GM21723 (cell line): Measurements from ENCODE around the gene RUFY1.
"Not testable (repeated sequence)": the region's sequence is repeated elsewhere in the genome, so short reads cannot be mapped to it uniquely, and the experiment has no call there.

Experiments used
- ATAC-seq: cut with Tn5 transposase; IDR thresholded peaks from one replicate; pipeline ENCODE4 v1.9.1; 2021; ENCODE audit warnings: mild to moderate bottlenecking, moderate library complexity; ENCODE audit not compliant: unreplicated experiment

Gene RUFY1

GRCh38 chr5:179620293-179620692, 69.9 kb downstream of the RUFY1 start:
- ATAC-seq = no peak

- ATAC-seq = no peak
These were observed 70.5 kb downstream of the RUFY1 start for GRCh38 chr5:179620703-179621350.

- ATAC-seq = no peak
These were observed 71.3 kb downstream of the RUFY1 start for GRCh38 chr5:179621551-179622214.

DNA sequence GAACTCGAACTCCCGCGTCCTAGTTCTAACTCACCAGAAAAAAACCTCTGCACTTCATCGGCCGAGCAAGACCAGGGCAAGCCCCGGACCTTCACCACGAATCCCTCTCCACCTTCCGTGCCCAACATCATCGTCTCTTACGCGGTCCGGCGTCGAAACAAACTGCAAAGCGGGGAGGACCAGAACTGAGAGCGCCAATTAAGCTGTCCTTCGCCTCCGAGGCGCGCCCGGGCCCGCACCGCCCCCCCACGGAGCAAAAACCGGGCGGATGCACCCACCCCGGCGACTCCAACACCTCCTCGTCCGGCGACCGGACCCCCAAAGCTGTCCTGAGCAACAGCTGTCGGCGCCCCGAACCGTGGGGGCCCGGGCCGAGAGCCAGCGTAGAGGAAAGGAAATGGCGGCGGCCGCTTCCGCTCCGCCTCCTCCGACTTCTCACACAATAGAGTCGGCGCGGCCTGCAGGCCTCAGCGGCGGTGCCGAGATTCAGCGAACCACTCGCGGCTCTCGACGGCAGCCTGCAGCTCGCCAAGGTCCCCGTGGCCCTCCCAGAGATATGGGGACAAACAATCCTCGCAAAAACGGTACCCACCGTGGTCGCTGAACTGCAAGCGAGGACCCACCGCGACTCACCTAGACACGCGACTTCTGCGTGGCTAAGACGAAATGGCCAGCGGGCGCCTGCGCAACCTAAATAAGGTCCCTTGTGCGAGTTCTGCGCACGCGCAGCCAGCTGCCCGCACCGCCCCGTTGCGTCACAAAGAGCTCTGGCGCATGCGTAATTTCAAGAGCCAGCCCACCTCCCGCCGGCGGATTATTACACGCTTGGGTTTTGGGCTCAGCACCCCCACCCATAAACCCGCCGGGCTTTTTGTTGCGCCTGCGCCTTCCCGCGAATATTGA, 72.9 kb downstream of the RUFY1 start, which contains the start of gene HNRNPH1:
Gene HNRNPH1, minus strand, starts transcription at position 669 of the 903 bp plus-strand sequence. Its CDS starts 538 bp downstream, at position 131.
- ATAC-seq = peak; percentile 68

DNA sequence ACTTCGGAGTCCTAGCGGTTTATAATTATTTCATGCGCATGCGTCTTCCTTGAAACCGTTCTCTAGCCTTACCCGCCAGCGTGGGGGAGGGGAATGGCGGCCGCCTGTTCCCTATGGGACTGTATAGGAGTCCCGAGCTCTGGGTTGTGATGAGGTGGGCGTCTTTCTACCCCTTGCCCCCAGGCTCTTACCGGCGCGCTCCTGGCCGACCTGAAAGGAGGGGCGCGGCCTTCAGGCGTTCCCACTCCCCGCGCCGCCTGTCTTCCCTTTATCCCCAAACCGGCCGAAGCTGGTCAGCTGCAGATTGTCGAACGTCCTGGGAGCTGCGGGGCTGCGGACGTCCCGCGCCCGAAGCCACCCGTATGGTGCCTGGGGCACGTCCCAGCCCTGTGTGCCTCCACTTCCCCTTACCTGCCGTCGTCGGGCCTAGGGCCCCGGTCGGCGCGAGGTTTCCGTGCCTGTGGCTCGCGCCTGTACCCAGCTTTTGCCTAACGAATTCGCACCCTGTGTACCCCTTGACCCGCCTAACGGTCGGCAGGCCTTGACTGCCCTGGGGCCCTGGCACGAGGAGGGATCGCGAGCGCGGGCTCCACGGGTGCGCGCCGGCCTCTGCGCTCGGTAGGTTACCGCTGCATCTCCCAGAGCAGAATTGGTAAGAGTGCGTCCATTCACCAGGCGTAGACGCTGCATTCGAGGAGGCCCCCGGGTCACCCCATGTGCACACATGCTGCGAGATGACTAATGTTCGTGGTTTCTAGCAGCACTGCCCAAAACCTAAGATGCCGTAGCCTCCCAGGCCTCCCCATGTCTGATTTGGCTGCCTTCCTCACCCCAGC, 73.8 kb downstream of the RUFY1 start:
- ATAC-seq = peak; percentile 12

- no peak for ATAC-seq
These were observed 74.5 kb downstream of the RUFY1 start for GRCh38 chr5:179624841-179625271.

DNA sequence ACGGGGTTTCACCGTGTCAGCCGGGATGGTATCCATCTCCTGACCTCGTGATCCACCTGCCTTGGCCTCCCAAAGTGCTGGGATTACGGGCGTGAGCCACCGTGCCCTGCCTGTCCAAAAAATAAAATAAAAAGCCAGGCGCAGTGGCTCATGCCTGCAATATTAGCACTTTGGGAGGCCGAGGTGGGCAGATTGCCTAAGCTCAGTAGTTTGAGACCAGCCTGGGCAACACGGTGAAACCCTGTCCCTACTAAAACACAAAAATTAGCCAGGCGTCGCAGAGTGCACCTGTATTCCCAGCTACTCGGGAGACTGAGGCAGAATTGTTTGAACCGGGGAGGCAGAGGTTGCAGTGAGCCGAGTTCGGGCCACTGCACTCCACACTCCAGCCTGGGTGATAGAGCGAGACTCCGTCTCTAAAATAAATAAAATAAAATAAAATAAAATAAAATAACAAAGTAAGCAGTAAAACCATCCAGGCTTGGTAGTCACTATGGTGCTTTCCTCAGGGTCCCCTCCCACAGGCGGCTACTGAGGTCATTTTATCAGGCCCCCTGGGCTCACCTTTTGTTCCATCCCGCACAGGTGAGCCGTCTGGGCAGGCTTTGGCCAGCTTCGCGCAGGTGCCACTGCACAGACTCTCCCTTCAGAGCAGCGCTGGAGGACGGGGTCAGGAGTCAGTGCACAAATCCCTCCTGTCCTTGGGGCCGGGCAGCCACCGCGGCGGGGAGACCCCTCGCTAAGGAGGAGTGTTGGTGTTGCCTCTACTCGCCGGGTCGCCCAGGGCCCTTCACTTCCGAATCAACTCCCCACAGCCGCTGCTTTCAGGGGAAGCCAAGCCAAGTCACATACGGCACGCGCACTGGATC, 83.4 kb downstream of the RUFY1 start:
- peak; percentile 59 for ATAC-seq

GRCh38 chr5:179634370-179635172, 84.2 kb downstream of the RUFY1 start:
- ATAC-seq = peak; percentile 93

GRCh38 chr5:179639296-179639695, 88.9 kb downstream of the RUFY1 start:
- not testable (repeated sequence) for ATAC-seq

GRCh38 chr5:179641745-179642144, 91.4 kb downstream of the RUFY1 start:
- ATAC-seq = not testable (repeated sequence)

DNA sequence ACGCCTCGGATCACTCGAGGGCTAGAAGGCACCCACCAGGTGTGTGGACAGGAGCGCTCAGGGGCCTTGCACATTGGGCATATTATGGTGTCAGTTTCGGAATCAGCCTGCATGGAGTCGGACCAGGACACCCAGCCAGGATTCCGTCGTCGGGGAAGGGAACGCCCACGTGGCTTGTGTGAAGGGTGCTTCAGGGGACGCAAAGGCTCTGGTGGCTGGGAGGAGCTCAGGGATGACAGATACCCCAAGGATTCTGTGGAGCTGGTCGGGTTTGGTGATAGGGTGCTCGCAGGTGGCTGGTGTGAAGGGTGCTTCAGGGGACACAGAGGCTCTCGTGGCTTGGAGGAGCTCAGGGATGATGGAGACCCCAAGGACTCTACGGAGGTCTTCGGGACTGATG, 92.3 kb downstream of the RUFY1 start:
- ATAC-seq = not testable (repeated sequence)

GRCh38 chr5:179643141-179643920, 93.0 kb downstream of the RUFY1 start:
- not testable (repeated sequence) for ATAC-seq

- ATAC-seq = not testable (repeated sequence)
These were observed 94.4 kb downstream of the RUFY1 start for GRCh38 chr5:179644766-179645165.

DNA sequence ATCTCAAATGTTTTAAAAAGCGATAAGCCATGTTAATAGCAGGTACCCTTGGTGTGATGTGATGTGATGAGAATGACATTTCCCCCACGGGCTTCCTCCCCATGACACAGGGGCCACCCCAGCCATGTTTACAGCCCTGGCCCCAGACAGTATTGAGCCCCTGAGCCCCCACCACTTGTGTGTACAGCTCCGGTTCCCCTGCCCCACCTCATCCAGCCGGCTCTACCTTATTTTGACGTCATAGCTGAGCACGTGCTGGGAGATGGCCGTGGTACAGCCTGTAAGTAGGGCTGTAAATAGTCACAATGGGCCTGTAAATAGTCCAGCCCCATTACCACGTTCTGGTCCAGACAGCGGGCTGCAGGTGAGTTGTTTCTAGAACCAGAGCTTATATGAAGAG, 98.1 kb downstream of the RUFY1 start:
- no peak for ATAC-seq

DNA sequence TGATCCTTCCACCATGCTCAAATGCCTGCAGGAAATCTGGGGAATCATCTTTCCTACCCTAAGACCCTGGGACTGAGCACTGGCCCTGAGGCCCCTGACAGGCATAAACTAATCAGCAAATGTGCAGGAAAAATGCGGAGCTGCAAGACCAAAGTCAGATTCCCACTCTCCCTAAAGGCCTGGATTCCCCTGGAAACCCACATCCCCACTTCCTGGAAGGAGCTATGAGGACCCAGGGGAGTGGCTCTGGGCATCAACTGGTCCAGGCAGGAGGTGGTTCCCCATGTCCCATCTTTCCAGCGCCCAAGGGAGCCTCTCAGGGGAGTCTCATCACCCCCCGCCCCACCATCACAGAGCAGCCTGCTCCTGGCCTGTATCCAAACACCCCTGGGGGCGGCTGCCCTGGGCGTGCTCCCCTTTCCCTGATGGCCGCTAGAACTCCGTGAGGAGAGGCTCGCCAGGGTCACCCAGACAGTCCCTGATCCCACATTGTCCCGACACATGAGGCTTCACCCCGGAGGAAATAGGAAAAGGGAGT, 98.9 kb downstream of the RUFY1 start:
- ATAC-seq = not testable (repeated sequence)

- ATAC-seq = not testable (repeated sequence)
These were observed 99.9 kb downstream of the RUFY1 start for GRCh38 chr5:179650245-179650644.

- ATAC-seq = not testable (repeated sequence)
These were observed 102.8 kb downstream of the RUFY1 start for GRCh38 chr5:179653135-179653534.
